PC-3 (cell line): Measurements from ENCODE around the gene TRMO. TPM values are rescaled to one million over a fixed set of nuclear protein-coding genes. Genes with fewer than 3 reads are reported as not detected.

ENCODE experiments used
- ATAC-seq: fragments of 200-7000 bp; cut with Tn5 transposase; 2 replicates; pipeline ENCODE4 v1.9.1; 2020; ENCODE audit warnings: mild to moderate bottlenecking, moderate library complexity
- BruUV-seq: library from RNA; stranded (reverse); fragments of 400-500 nt; replicated peaks from 2 replicates; lab custom pipeline; 2021; lab: Mats Ljungman, UMichigan
- CTCF ChIA-PET: fragments of 300-600 bp; sonication (Branson Sonifier 250); formaldehyde crosslinking; loops from one replicate; lab custom pipeline; 2022; ENCODE audit warnings: antibody characterized with exemption; lab: Charles Lee
- POLR2A ChIA-PET: fragments of 300-600 bp; sonication (Branson Sonifier 250); formaldehyde crosslinking; loops from one replicate; lab custom pipeline; 2022; ENCODE audit warnings: antibody characterized with exemption; ENCODE audit not compliant: unreplicated experiment; lab: Charles Lee
- DNase-seq: peaks from one replicate; pipeline ENCODE4 v3.0.0-alpha.2; 2015
- H2AFZ ChIP-seq: fragments of 300-600 bp; sonication (generic); 2 replicates; pipeline ENCODE4 v1.6.0; 2016; ENCODE audit warnings: antibody characterized with exemption, low read length
- H3F3A ChIP-seq: fragments of 300-600 bp; sonication (generic); one replicate; pipeline ENCODE4 v1.6.0; 2017; ENCODE audit warnings: antibody characterized with exemption, low read length, control low read depth, mild to moderate bottlenecking; ENCODE audit not compliant: unreplicated experiment
- H3K27ac ChIP-seq: fragments of 300-600 bp; sonication (generic); 2 replicates; pipeline ENCODE4 v1.5.1; 2016; ENCODE audit warnings: mild to moderate bottlenecking, low read length
- H3K27me3 ChIP-seq: fragments of 300-600 bp; sonication (generic); 2 replicates; pipeline ENCODE4 v1.6.1; 2016; ENCODE audit warnings: low read length, mixed read lengths
- H3K36me3 ChIP-seq: fragments of 300-600 bp; sonication (generic); 2 replicates; pipeline ENCODE4 v1.6.1; 2016; ENCODE audit warnings: low read depth, mixed run types, low read length, mixed read lengths
- H3K4me1 ChIP-seq: fragments of 300-600 bp; sonication (generic); 2 replicates; pipeline ENCODE4 v1.5.1; 2016; ENCODE audit warnings: low read length; ENCODE audit not compliant: insufficient read depth
- H3K4me2 ChIP-seq: fragments of 300-600 bp; sonication (generic); 2 replicates; pipeline ENCODE4 v1.6.0; 2016; ENCODE audit warnings: low read length
- H3K4me3 ChIP-seq: fragments of 300-600 bp; sonication (generic); 2 replicates; pipeline ENCODE4 v1.5.1; 2016; ENCODE audit warnings: mild to moderate bottlenecking, low read length, mixed read lengths
- H3K79me2 ChIP-seq: fragments of 300-600 bp; sonication (generic); 2 replicates; pipeline ENCODE4 v1.6.1; 2017; ENCODE audit warnings: low read length, mixed read lengths
- H3K9ac ChIP-seq: fragments of 300-600 bp; sonication (generic); 2 replicates; pipeline ENCODE4 v1.6.0; 2016; ENCODE audit warnings: mild to moderate bottlenecking, low read length
- H3K9me2 ChIP-seq: fragments of 300-600 bp; sonication (generic); replicated peaks from 2 replicates; pipeline ENCODE4 v1.6.1; 2016; ENCODE audit warnings: mixed run types, low read length, mixed read lengths
- H3K9me3 ChIP-seq: fragments of 300-600 bp; sonication (generic); 2 replicates; pipeline ENCODE4 v1.6.1; 2016; ENCODE audit warnings: low read length, mixed read lengths
- H4K20me1 ChIP-seq: fragments of 300-600 bp; sonication (generic); 2 replicates; pipeline ENCODE4 v1.6.1; 2016; ENCODE audit warnings: low read length, mixed read lengths
- CTCF ChIP-seq: fragments of 300-600 bp; sonication (generic); conservative IDR thresholded peaks from 2 replicates; pipeline ENCODE4 v1.5.1; 2017; ENCODE audit warnings: antibody characterized with exemption, low read depth, mild to moderate bottlenecking, low read length
- EZH2 ChIP-seq: fragments of 300-600 bp; sonication (generic); IDR thresholded peaks from one replicate; pipeline ENCODE4 v1.6.1; 2017; ENCODE audit warnings: antibody characterized with exemption, mild to moderate bottlenecking, low read length; ENCODE audit not compliant: unreplicated experiment
- EZH2phosphoT487 ChIP-seq: fragments of 300-600 bp; sonication (generic); IDR thresholded peaks from 2 replicates; pipeline ENCODE4 v1.6.1; 2018; ENCODE audit warnings: mild to moderate bottlenecking, antibody characterized with exemption, low read length, borderline replicate concordance
- intact Hi-C: fragments of 100-400 bp; cut with micrococcal nuclease; formaldehyde crosslinking; loops from 2 replicates; pipeline ENCODE4 v1.9.0; 2023
- total RNA-seq: library from RNA; depleted of rRNA; stranded (reverse); fragments of >200 nt; gene quantifications from 2 replicates; pipeline ENCODE4 v1.2.3, GENCODE V29; 2014

Gene TRMO
- total RNA-seq, 1 experiment from 2014 or later, result 14.3 TPM

GRCh38 chr9:97907046-97907445 is 15.3 kb downstream of the TRMO start:
- ATAC-seq, result no peak
- Histone ChIP-seq H3K27me3 (no peaks in the 10 kb centered on the region), H3K4me3 (no peak overlapping the region), H3K4me2 (no peak overlapping the region), H3K9ac (no peak overlapping the region), H3K27ac (no peak overlapping the region), H4K20me1 (no peaks in the 10 kb centered on the region), H3K9me2 (no peaks in the 10 kb centered on the region), H3K79me2 (no peaks in the 10 kb centered on the region), H3K9me3 (no peaks in the 10 kb centered on the region), H3F3A (no peaks in the 10 kb centered on the region), H3K36me3 (no peaks in the 10 kb centered on the region; the same call in 1 of the 2 replicates), H2AFZ (no peak overlapping the region), H3K4me1 (no peaks in the 10 kb centered on the region)
- intact Hi-C loops, result no loop called here
- DNase-seq, result no peak
- no TSS peak for BruUV-seq
- ChIA-PET POLR2A (no interaction called here), CTCF (no interaction called here)
- TF ChIP-seq EZH2phosphoT487, result no peak
- no peak for TF ChIP-seq CTCF
- TF ChIP-seq EZH2, result no peak

- no peak for DNase-seq
Observed at GRCh38 chr9:97906236-97906831, 16.0 kb downstream of the TRMO start.

More at GRCh38 chr9:97906236-97906831, 16.0 kb downstream of the TRMO start:
- ChIA-PET POLR2A (no interaction called here), CTCF (no interaction called here)
- H3K27me3 ChIP-seq, result no peaks in the 10 kb centered on the region
- H3K4me2 ChIP-seq, result no peak overlapping the region
- no peak overlapping the region for H3K4me3 ChIP-seq
- no TSS peak for BruUV-seq
- no peak overlapping the region for H3K9ac ChIP-seq
- H3K9me2 ChIP-seq, result no peaks in the 10 kb centered on the region
- intact Hi-C loops, result no loop called here
- H3F3A ChIP-seq, result no peaks in the 10 kb centered on the region
- no peak overlapping the region for H3K27ac ChIP-seq
- H4K20me1 ChIP-seq, result no peaks in the 10 kb centered on the region
- H3K4me1 ChIP-seq, result no peaks in the 10 kb centered on the region
- no peak overlapping the region for H2AFZ ChIP-seq
- no peaks in the 10 kb centered on the region; the same call in 1 of the 2 replicates for H3K36me3 ChIP-seq
- H3K9me3 ChIP-seq, result no peaks in the 10 kb centered on the region
- H3K79me2 ChIP-seq, result no peaks in the 10 kb centered on the region
- TF ChIP-seq EZH2, result no peak
- no peak for TF ChIP-seq CTCF
- no peak for ATAC-seq
